Measurements from ENCODE around the gene PHKB. TPM values are rescaled to one million over a fixed set of nuclear protein-coding genes. Genes with fewer than 3 reads are reported as not detected.

PHKB gene
- total RNA-seq, 1 donor from 2014 or later: 47.8 TPM

DNA sequence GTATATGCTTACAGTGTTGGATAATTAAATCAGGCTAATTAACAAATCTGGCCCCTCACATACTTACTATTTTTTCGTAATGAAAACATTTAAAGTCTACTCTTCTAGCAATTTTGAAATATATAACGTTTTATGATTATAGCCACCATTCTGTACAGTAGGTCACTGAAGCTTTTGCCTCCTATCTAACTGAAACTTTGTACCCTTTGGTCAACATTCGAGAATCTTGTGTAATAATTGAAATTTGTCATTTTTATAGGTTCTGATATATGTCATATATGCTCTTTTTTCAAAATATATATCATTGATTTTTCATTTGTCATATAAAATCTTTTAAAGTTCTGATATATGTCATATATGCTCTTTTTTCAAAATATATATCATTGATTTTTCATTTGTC, 12.7 kb downstream of the PHKB start:
- DNase-seq (ENCODE audit: low read depth): no peak
- H3K27me3 ChIP-seq (ENCODE audit: control insufficient read depth, insufficient read depth, low read length): no peaks in the 10 kb centered on the region
- no peaks in the 10 kb centered on the region for H3K36me3 ChIP-seq (ENCODE audit: control insufficient read depth, insufficient read depth, low read length)
- TF ChIP-seq, protein P1, sequence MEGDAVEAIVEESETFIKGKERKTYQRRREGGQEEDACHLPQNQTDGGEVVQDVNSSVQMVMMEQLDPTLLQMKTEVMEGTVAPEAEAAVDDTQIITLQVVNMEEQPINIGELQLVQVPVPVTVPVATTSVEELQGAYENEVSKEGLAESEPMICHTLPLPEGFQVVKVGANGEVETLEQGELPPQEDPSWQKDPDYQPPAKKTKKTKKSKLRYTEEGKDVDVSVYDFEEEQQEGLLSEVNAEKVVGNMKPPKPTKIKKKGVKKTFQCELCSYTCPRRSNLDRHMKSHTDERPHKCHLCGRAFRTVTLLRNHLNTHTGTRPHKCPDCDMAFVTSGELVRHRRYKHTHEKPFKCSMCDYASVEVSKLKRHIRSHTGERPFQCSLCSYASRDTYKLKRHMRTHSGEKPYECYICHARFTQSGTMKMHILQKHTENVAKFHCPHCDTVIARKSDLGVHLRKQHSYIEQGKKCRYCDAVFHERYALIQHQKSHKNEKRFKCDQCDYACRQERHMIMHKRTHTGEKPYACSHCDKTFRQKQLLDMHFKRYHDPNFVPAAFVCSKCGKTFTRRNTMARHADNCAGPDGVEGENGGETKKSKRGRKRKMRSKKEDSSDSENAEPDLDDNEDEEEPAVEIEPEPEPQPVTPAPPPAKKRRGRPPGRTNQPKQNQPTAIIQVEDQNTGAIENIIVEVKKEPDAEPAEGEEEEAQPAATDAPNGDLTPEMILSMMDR (IDR thresholded peaks at IDR 0.05; ENCODE audit: insufficient read depth, low read length, poor library complexity, severe bottlenecking): no peak
- no peak overlapping the region for H3K4me3 ChIP-seq (ENCODE audit: low read depth, low read length)

DNA sequence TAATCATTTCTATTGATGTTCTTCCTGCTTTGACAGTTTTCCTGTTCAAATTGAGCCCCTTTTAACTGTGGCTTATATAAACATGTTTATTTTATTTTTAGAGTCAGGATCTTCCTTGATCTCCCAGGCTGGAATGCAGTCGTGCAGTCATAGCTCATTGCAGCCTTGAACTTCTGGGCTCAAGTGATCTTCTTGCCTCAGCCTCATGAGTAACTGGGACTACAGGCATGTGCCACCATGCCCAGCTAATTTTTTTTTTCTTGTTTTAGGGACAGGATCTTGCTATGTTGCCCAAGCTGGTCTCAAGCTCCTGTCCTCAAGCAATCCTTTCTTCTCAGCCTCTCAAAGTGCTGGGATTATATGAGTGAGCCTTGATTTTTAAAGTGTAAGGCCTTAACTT, 14.7 kb downstream of the PHKB start:
- TF ChIP-seq, protein P1 (IDR thresholded peaks at IDR 0.05; ENCODE audit: insufficient read depth, low read length, poor library complexity, severe bottlenecking): no peak
- Histone ChIP-seq H3K36me3 (ENCODE audit: control insufficient read depth, insufficient read depth, low read length) (no peaks in the 10 kb centered on the region), H3K4me3 (ENCODE audit: low read depth, low read length) (no peak overlapping the region), H3K27me3 (ENCODE audit: control insufficient read depth, insufficient read depth, low read length) (no peaks in the 10 kb centered on the region)
- DNase-seq (ENCODE audit: low read depth): no peak

DNA sequence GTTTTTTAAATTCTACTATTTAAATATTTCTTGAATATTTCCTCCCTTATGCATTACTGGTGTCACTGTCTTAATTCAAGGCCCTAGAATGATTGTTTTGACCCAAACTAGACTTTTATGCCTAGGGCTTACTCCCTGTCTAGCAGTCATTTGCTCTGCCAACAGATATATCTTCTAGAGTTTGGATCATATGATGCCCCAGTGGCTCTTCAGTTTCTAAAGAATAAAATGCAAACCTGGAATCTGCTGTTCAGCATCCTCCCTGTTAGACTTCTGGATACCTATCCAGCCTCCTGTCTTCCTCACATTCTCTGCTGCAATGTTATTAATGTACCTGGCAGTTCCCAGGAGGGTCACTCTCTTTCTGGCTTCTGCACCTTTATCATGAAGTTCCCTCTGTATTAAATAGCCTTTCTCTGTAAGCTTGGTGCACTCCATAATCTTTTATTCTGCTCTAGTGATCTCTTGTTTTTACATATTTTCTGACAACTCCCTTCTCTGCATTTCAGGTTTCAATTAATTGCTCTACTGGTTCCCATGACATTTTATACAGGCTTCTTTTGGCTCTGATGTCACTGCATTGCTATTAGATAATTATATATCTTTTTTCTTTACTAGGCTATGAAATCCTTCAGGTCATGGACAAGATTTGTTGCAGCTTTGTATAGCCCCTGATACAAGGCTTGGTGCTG, 15.7 kb downstream of the PHKB start:
- no peak for DNase-seq (ENCODE audit: low read depth)
- no peaks in the 10 kb centered on the region for H3K27me3 ChIP-seq (ENCODE audit: control insufficient read depth, insufficient read depth, low read length)
- H3K36me3 ChIP-seq (ENCODE audit: control insufficient read depth, insufficient read depth, low read length): no peaks in the 10 kb centered on the region
- TF ChIP-seq, protein P1 (IDR thresholded peaks at IDR 0.05; ENCODE audit: insufficient read depth, low read length, poor library complexity, severe bottlenecking): no peak
- H3K4me3 ChIP-seq (ENCODE audit: low read depth, low read length): no peak overlapping the region

DNA sequence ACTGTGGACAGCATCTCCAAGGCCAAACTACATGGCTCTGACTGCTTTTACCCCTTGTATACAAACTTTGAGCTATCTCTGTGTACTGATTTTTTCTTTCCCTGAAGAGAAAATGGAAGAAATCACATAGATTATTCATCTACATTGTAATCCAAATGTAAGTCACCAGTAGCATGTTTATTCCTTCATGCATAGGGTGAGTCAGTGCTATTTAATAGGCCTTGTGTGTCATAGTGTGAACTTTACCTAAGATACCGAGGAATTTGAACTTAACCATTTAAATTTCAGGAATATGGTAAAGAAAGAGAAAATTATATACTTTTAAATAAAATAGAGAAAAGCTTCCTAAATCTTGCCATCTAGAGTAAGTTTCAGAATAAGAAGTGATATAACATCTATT, 16.5 kb downstream of the PHKB start:
- Histone ChIP-seq H3K4me3 (ENCODE audit: low read depth, low read length) (no peak overlapping the region), H3K27me3 (ENCODE audit: control insufficient read depth, insufficient read depth, low read length) (no peaks in the 10 kb centered on the region), H3K36me3 (ENCODE audit: control insufficient read depth, insufficient read depth, low read length) (peaks cover 2% of the 10 kb centered on the region)
- no peak for DNase-seq (ENCODE audit: low read depth)
- TF ChIP-seq, protein P1 (IDR thresholded peaks at IDR 0.05; ENCODE audit: insufficient read depth, low read length, poor library complexity, severe bottlenecking): no peak

DNA sequence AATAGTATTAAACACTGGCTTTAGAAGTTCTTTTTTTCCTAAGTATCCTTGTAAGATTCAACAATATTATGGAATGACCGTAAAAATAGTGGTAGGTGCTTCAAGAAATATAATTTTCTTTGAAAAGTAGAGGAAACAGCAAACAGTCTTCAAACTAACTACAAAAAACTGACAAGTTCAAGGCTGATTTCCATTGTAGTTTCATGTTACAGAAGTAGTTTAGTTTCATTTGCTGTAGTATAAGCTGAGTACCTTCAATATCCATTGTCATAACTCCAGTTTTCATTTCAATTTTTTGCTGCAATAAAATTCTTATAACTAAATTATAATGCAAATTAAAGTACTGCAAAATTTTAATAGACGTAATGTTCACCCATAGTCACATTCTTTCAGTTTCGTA, 19.3 kb downstream of the PHKB start:
- no peak for DNase-seq (ENCODE audit: low read depth)
- peaks cover 2% of the 10 kb centered on the region for H3K36me3 ChIP-seq (ENCODE audit: control insufficient read depth, insufficient read depth, low read length)

More for the DNA sequence above, 19.3 kb downstream of the PHKB start:
- Histone ChIP-seq H3K4me3 (ENCODE audit: low read depth, low read length) (no peak overlapping the region), H3K27me3 (ENCODE audit: control insufficient read depth, insufficient read depth, low read length) (no peaks in the 10 kb centered on the region)
- TF ChIP-seq, protein P1 (IDR thresholded peaks at IDR 0.05; ENCODE audit: insufficient read depth, low read length, poor library complexity, severe bottlenecking): no peak

Data from kidney epithelial cell (primary cell).